H1 (cell line): ENCODE results near the gene TOM1L2. TPM values are rescaled to one million over a fixed set of nuclear protein-coding genes. Genes with fewer than 3 reads are reported as not detected.

Source experiments
- CTCF ChIA-PET: fragments of 300-600 bp; sonication (Branson Sonifier 250); formaldehyde crosslinking; loops from one replicate; lab custom pipeline; 2021; ENCODE audit not compliant: partially characterized antibody; lab: Charles Lee
- POLR2A ChIA-PET: fragments of 300-600 bp; sonication (Branson Sonifier 250); formaldehyde crosslinking; loops from one replicate; lab custom pipeline; 2021; ENCODE audit warnings: inconsistent platforms; ENCODE audit not compliant: partially characterized antibody; lab: Charles Lee
- DNase-seq, 2 experiments: peaks; one replicate each; pipeline versions ENCODE4 v3.0.0 to v3.0.0-alpha.2; 2010 to 2022; ENCODE audit warnings: low spot score in 2 of 2, low read depth in 1 of 2, mixed read lengths in 1 of 2
- FAIRE-seq: peaks from 2 replicates; lab custom pipeline; 2011; peaks lifted over from hg19 to GRCh38; lab: Jason Lieb, UNC
- H2AFZ ChIP-seq: 2 replicates; pipeline ENCODE4 v1.8.1; 2012; ENCODE audit warnings: low read length, inconsistent platforms
- H2AK5ac ChIP-seq: 2 replicates; pipeline ENCODE4 v1.6.1; 2013; ENCODE audit warnings: low read depth, low read length
- H2BK120ac ChIP-seq: replicated peaks from 2 replicates; pipeline ENCODE3; 2013; ENCODE audit warnings: low read depth, low read length, inconsistent platforms
- H2BK12ac ChIP-seq: 2 replicates; pipeline ENCODE4 v1.6.1; 2013; ENCODE audit warnings: low read depth, low read length
- H2BK15ac ChIP-seq: 2 replicates; pipeline ENCODE4 v1.6.1; 2013; ENCODE audit warnings: low read length
- H2BK20ac ChIP-seq: 2 replicates; pipeline ENCODE4 v1.6.1; 2013; ENCODE audit warnings: low read length
- H2BK5ac ChIP-seq: 2 replicates; pipeline ENCODE4 v1.6.1; 2013; ENCODE audit warnings: low read depth, low read length
- H3K14ac ChIP-seq: 2 replicates; pipeline ENCODE4 v1.6.1; 2013; ENCODE audit warnings: inconsistent platforms; ENCODE audit not compliant: insufficient read length
- H3K18ac ChIP-seq: 2 replicates; pipeline ENCODE4 v1.6.1; 2013; ENCODE audit warnings: low read length; ENCODE audit errors: extremely low read depth
- H3K23ac ChIP-seq: 2 replicates; pipeline ENCODE4 v1.6.1; 2013; ENCODE audit warnings: inconsistent platforms; ENCODE audit not compliant: insufficient read length
- H3K23me2 ChIP-seq: 2 replicates; pipeline ENCODE4 v1.6.1; 2013; ENCODE audit warnings: low read depth, low read length
- H3K27ac ChIP-seq: 2 replicates; pipeline ENCODE4 v1.6.1; 2011; ENCODE audit warnings: low read depth, low read length, inconsistent platforms
- H3K27me3 ChIP-seq, 4 experiments: replicated peaks in 1 of 4; 1 replicate in 1 of 4; 2 replicates in 3 of 4; pipeline versions ENCODE4 v1.6.1 to v1.8.1; 2011 to 2013; ENCODE audit warnings: low read length in 3 of 4, mild to moderate bottlenecking in 3 of 4, inconsistent platforms in 2 of 4, mixed read lengths in 2 of 4, moderate library complexity in 1 of 4; ENCODE audit not compliant: control insufficient read depth in 3 of 4, insufficient read depth in 3 of 4; ENCODE audit errors: extremely low read depth in 1 of 4
- H3K36me3 ChIP-seq, 4 experiments: 2 replicates each; pipeline versions ENCODE4 v1.6.1 to v1.8.1; 2011 to 2013; ENCODE audit warnings: mild to moderate bottlenecking in 4 of 4, low read length in 3 of 4, moderate library complexity in 2 of 4, control low read depth in 1 of 4, inconsistent platforms in 1 of 4; ENCODE audit not compliant: insufficient read depth in 4 of 4, control insufficient read depth in 2 of 4
- H3K4ac ChIP-seq: replicated peaks from 2 replicates; pipeline ENCODE3; 2013; ENCODE audit warnings: low read length, low read depth, mixed read lengths, inconsistent platforms; ENCODE audit not compliant: insufficient read length
- H3K4me1 ChIP-seq, 4 experiments: replicated peaks in 1 of 4; 1 replicate in 1 of 4; 2 replicates in 3 of 4; pipeline versions ENCODE4 v1.6.1 to v1.8.1; 2011 to 2013; ENCODE audit warnings: low read length in 3 of 4, inconsistent platforms in 2 of 4, mixed read lengths in 1 of 4; ENCODE audit not compliant: insufficient read depth in 4 of 4, control insufficient read depth in 3 of 4
- H3K4me2 ChIP-seq, 2 experiments: 2 replicates each; pipeline versions ENCODE4 v1.6.1 to v1.8.1; 2011 to 2013; ENCODE audit warnings: low read depth in 2 of 2, low read length in 2 of 2, control low read depth in 1 of 2, inconsistent platforms in 1 of 2, mild to moderate bottlenecking in 1 of 2; ENCODE audit not compliant: insufficient read depth in 1 of 2
- H3K4me3 ChIP-seq, 4 experiments: fragments of 200-600, 300-600 bp in 1 of 4; sonication (generic), shearing (Covaris generic), sonication (Bioruptor Twin) in 1 of 4; 2 replicates each; pipeline versions ENCODE4 v1.5.1 to v1.8.1; 2011 to 2016; ENCODE audit warnings: low read length in 4 of 4, low read depth in 3 of 4, control low read depth in 2 of 4, inconsistent platforms in 2 of 4, mild to moderate bottlenecking in 2 of 4, mixed read lengths in 1 of 4, moderate library complexity in 1 of 4; ENCODE audit not compliant: insufficient read depth in 2 of 4; ENCODE audit errors: extremely low read depth in 1 of 4
- H3K56ac ChIP-seq: replicated peaks from 2 replicates; pipeline ENCODE3; 2013; ENCODE audit warnings: low read depth, mild to moderate bottlenecking, mixed read lengths, low read length, inconsistent platforms; ENCODE audit not compliant: insufficient read length
- H3K79me1 ChIP-seq: 2 replicates; pipeline ENCODE4 v1.6.1; 2013; ENCODE audit warnings: low read depth, low read length, control low read depth
- H3K79me2 ChIP-seq, 2 experiments: 2 replicates each; pipeline versions ENCODE4 v1.6.1 to v1.8.1; 2012 to 2013; ENCODE audit warnings: low read length in 2 of 2, mild to moderate bottlenecking in 2 of 2, inconsistent platforms in 1 of 2; ENCODE audit not compliant: insufficient read depth in 2 of 2, control insufficient read depth in 1 of 2
- H3K9ac ChIP-seq, 4 experiments: replicated peaks in 1 of 4; 1 replicate in 1 of 4; 2 replicates in 3 of 4; pipeline versions ENCODE4 v1.6.1 to v1.8.1; 2011 to 2013; ENCODE audit warnings: low read depth in 3 of 4, low read length in 3 of 4, control low read depth in 2 of 4, mild to moderate bottlenecking in 2 of 4, moderate library complexity in 2 of 4, inconsistent platforms in 1 of 4; ENCODE audit errors: extremely low read depth in 1 of 4
- H3K9me3 ChIP-seq, 2 experiments: 2 replicates each; pipeline versions ENCODE4 v1.6.1 to v1.8.1; 2012 to 2013; ENCODE audit warnings: mild to moderate bottlenecking in 2 of 2, moderate library complexity in 2 of 2, control low read depth in 1 of 2, inconsistent platforms in 1 of 2, low read depth in 1 of 2, low read length in 1 of 2, mixed read lengths in 1 of 2; ENCODE audit not compliant: insufficient read depth in 2 of 2
- H4K20me1 ChIP-seq, 2 experiments: replicated peaks in 1 of 2; 2 replicates each; pipeline versions ENCODE3 to v1.8.1; 2011 to 2013; ENCODE audit warnings: inconsistent platforms in 2 of 2, low read length in 2 of 2, mild to moderate bottlenecking in 1 of 2; ENCODE audit not compliant: insufficient read depth in 2 of 2, control insufficient read depth in 1 of 2
- H4K5ac ChIP-seq: 2 replicates; pipeline ENCODE4 v1.6.1; 2013; ENCODE audit warnings: low read length, low read depth, mixed read lengths, inconsistent platforms; ENCODE audit not compliant: insufficient read length
- H4K8ac ChIP-seq: 2 replicates; pipeline ENCODE4 v1.8.0; 2013; ENCODE audit warnings: mild to moderate bottlenecking, moderate library complexity, low read length, inconsistent platforms; ENCODE audit not compliant: insufficient read depth; ENCODE audit errors: extremely low read depth
- H4K91ac ChIP-seq: replicated peaks from 2 replicates; pipeline ENCODE3; 2013; ENCODE audit warnings: low read length, mixed read lengths, inconsistent platforms; ENCODE audit not compliant: insufficient read length
- BCL11A ChIP-seq, 2 experiments: IDR thresholded peaks; one replicate each; pipeline ENCODE4 v1.6.1; 2011; ENCODE audit warnings: low read depth in 2 of 2, low read length in 2 of 2, mild to moderate bottlenecking in 2 of 2
- CEBPB ChIP-seq: IDR thresholded peaks from 2 replicates; pipeline ENCODE4 v1.6.1; 2012; ENCODE audit warnings: low read depth, low read length
- NRF1 ChIP-seq: IDR thresholded peaks from 2 replicates; pipeline ENCODE4 v1.6.1; 2011; ENCODE audit warnings: mild to moderate bottlenecking, low read depth, low read length, improper control_type of control experiment
- YY1 ChIP-seq: IDR thresholded peaks from 2 replicates; pipeline ENCODE4 v1.6.1; 2011; ENCODE audit warnings: low read depth, mild to moderate bottlenecking, low read length
- WGBS, 2 experiments: shearing (Covaris generic) in 1 of 2; methylation state at CpG; one replicate each; pipeline versions ENCODE4 v1.1.6 to v1.1.7; 2013 to 2015; ENCODE audit warnings: low lambda C conversion rate in 2 of 2, mixed read lengths in 2 of 2, inconsistent platforms in 1 of 2, low coverage in 1 of 2, missing lambda C conversion rate in 1 of 2; ENCODE audit not compliant: insufficient replicate concordance in 2 of 2, insufficient coverage in 1 of 2, insufficient read length in 1 of 2; ENCODE audit errors: extremely low coverage in 1 of 2, missing lambda C conversion rate in 1 of 2; 5-methylcytosine and 5-hydroxymethylcytosine counted together
- polyA plus RNA-seq, 7 experiments: library from polyadenylated mRNA; depleted of rRNA in 3 of 7; stranded (reverse) in 5 of 7; unstranded in 2 of 7; fragments of >200 nt in 5 of 7; fragments of 200-250 nt in 2 of 7; gene quantifications; 1 replicate in 5 of 7; 2 replicates in 1 of 7; 4 replicates in 1 of 7; pipeline versions ENCODE4 v1.2.1 to v1.2.3, GENCODE V29; 2011 to 2013; ENCODE audit warnings: missing spikeins in 2 of 7, mixed read lengths in 2 of 7
- total RNA-seq: library from RNA; stranded (reverse); fragmentation: NEBNext Ultra II Directional; extraction: Animal tissue kit (Norgen Biotek cat#: 25700); gene quantifications from 2 replicates; pipeline ENCODE4 v1.2.1, GENCODE V29; 2021

Gene TOM1L2
- total and polyA plus RNA-seq, 2 of the 8 experiments (the other 6 are each of a cell fraction or from before 2014, with no cell fraction given) = 2.0 to 3.4 TPM

DNA sequence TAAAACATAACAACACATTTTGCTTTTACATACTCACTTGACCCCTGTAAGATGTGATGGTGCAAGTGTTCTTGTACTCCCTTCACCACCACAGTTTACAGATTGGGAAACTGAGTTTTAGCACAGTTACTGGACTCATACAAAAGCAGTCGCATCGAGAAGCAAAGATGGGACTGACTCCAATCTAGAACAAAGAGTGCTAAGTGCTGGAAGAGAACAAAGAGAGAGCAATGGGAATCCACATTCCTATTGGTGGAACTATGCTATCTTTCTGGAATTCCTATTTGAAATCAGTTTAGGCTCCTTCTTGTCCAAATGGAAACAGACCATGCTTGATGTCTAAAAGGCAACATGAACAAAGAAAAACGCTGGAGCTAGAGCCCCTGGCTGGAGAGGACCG is 9.1 kb downstream of the TOM1L2 start:
- H3K4ac ChIP-seq = no peak overlapping the region
- no peak overlapping the region for H4K8ac ChIP-seq
- H2BK15ac ChIP-seq = no peak overlapping the region
- H2AK5ac ChIP-seq = no peak overlapping the region
- H3K27ac ChIP-seq = no peak overlapping the region
- no peak overlapping the region for H3K23ac ChIP-seq
- H2AFZ ChIP-seq = no peak overlapping the region
- H3K9ac ChIP-seq = no peak overlapping the region
- H4K5ac ChIP-seq = no peak overlapping the region
- ChIA-PET CTCF (no interaction called here), POLR2A (no interaction called here)
- H4K20me1 ChIP-seq = no peaks in the 10 kb centered on the region
- no peak overlapping the region for H3K14ac ChIP-seq
- no peaks in the 10 kb centered on the region for H3K27me3 ChIP-seq
- FAIRE-seq = no peak
- no peaks in the 10 kb centered on the region; the same call in 1 of the 2 replicates for H3K79me1 ChIP-seq
- no peak overlapping the region for H3K18ac ChIP-seq
- peaks cover 0 to 6% (median 0%) of the 10 kb centered on the region in 4 experiments; a peak in 1 of 7 replicates for H3K4me1 ChIP-seq
- H4K91ac ChIP-seq = no peak overlapping the region
- no peaks in the 10 kb centered on the region; the same call in 1 of the 2 replicates for H3K23me2 ChIP-seq
- H3K9me3 ChIP-seq = no peaks in the 10 kb centered on the region
- H2BK5ac ChIP-seq = no peak overlapping the region
- no peak overlapping the region for H2BK120ac ChIP-seq
- H3K4me2 ChIP-seq = no peak overlapping the region
- TF ChIP-seq BCL11A (IDR thresholded peaks at IDR 0.05; ENCODE audit: low read depth in 2 of 2, low read length in 2 of 2) (no peak), CEBPB (no peak), NRF1 (no peak), YY1 (no peak)
- no peaks in the 10 kb centered on the region for H3K79me2 ChIP-seq
- 92% methylated on average over 4 of the region's 4 CpGs; no CpG with 5 or more reads in 1 of the 2 experiments for WGBS, 2 experiments
- H3K56ac ChIP-seq = no peak overlapping the region
- no peak overlapping the region for H2BK20ac ChIP-seq
- no peak for DNase-seq
- no peaks in the 10 kb centered on the region for H3K36me3 ChIP-seq
- no peak overlapping the region for H3K4me3 ChIP-seq
- no peak overlapping the region for H2BK12ac ChIP-seq
